Prostate gland (tissue), 2 donors: ENCODE results near the gene CELF1. TPM values are rescaled to one million over a fixed set of nuclear protein-coding genes. Genes with fewer than 3 reads are reported as not detected.
A peak's percentile ranks its signal among the peaks of the same experiment; 100 is the strongest.

ENCODE experiments used
- DNase-seq: peaks from one replicate; pipeline ENCODE4 v3.0.0-alpha.2; 2019; ENCODE audit warnings: low spot score
- H3K27ac ChIP-seq, 2 donors: fragments of 200-600 bp; sonication (generic); 2 replicates each; pipeline ENCODE4 v1.5.1; 2017 to 2019
- H3K27me3 ChIP-seq: fragments of 200-600 bp; sonication (generic); replicated peaks from 2 replicates; pipeline ENCODE4 v1.5.1; 2019; ENCODE audit not compliant: insufficient read depth
- H3K36me3 ChIP-seq, 2 donors: fragments of 200-600 bp; sonication (generic); 1 replicate in 1 of 2; 2 replicates in 1 of 2; pipeline versions ENCODE4 v1.5.1 to v1.8.1; 2017 to 2019
- H3K4me1 ChIP-seq: fragments of 200-600 bp; sonication (generic); replicated peaks from 2 replicates; pipeline ENCODE4 v1.5.1; 2019
- H3K4me3 ChIP-seq, 2 donors: fragments of 200-600 bp; sonication (generic); 2 replicates each; pipeline ENCODE4 v1.5.1; 2017 to 2019
- H3K9me3 ChIP-seq: fragments of 200-600 bp; sonication (generic); 2 replicates; pipeline ENCODE4 v1.5.1; 2017
- CTCF ChIP-seq, 4 experiments: fragments of 200-600 bp in 2 of 4; fragments of 450-650 bp in 2 of 4; sonication (generic) in 2 of 4; IDR thresholded peaks; 1 replicate in 3 of 4; 2 replicates in 1 of 4; pipeline ENCODE4 v1.5.1; 2016 to 2019; ENCODE audit warnings: antibody characterized with exemption in 4 of 4, mild to moderate bottlenecking in 2 of 4, moderate library complexity in 2 of 4
- POLR2A ChIP-seq: fragments of 450-650 bp; IDR thresholded peaks from one replicate; pipeline ENCODE4 v1.6.1; 2016; ENCODE audit warnings: antibody characterized with exemption, mild to moderate bottlenecking
- POLR2AphosphoS5 ChIP-seq: sonication (generic); formaldehyde crosslinking; IDR thresholded peaks from one replicate; pipeline ENCODE4 v1.6.1; 2017; ENCODE audit warnings: antibody characterized with exemption
- WGBS: methylation state at CpG from one replicate; pipeline ENCODE4 v1.1.5; 2018; 5-methylcytosine and 5-hydroxymethylcytosine counted together
- intact Hi-C: fragments of 100-400 bp; cut with DNase I; formaldehyde crosslinking; loops from one replicate; pipeline ENCODE4 v1.14.2; 2022
- total RNA-seq, 2 donors: library from RNA; depleted of rRNA; stranded (reverse); fragments of >200 nt; gene quantifications; one replicate each; pipeline ENCODE4 v1.1.0, GENCODE V29; 2016

CELF1 gene
- total RNA-seq, 2 donors from 2014 or later = 68.9 to 134 TPM

DNA sequence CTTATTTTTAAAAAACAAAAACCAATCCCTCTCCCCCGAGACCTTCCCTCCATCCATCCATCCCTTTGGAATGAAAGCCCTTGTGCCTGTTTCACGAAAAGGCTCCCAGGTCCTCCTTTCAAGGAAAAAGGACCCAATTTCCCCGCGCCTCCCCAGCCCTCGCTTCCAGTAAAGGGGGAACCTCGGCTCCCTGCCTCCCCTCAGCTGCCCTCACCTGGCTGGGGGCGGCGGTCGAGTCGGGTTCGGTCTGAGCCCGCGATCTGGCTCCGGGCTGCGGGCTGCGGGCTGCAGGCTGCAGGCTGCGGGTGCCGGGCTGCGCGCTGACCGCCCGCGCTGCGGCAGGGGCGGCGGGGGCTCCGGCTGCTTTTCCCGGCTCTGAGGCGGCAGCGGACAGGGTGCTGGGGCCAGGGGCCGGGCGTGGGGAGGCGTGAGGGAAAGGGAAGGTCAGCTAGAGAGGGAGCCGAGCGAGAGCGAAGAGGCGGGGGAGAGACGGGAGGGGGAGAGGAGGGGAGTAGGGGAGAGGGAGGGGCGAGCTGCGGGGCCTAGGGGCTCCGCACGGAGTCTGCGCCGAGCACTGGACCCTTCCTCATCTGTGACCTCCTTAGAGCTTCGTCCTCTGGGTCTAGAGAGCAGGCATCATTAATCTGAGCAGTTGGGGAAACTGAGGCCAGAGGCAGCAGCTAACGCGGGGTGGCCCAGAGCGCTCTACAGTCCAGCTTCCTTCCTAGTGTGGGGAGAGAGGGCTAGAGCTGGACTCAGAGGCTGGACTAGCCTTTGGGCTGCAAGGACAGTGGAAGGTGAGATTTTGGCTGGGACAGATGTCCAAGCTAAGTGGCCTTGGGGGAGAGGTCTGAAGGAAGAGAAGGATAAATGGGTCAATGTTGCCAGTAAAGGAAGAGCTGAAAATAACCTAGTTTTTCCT, 41.3 kb upstream of the CELF1 start, which contains the start of gene C1QTNF4:
Gene C1QTNF4 (minus strand): TSS at position 478 of the 922 bp plus-strand sequence. CDS start 3,601 bp downstream, outside the sequence.
- TF ChIP-seq CTCF (IDR thresholded peaks at IDR 0.05) (no peak), POLR2AphosphoS5 (no peak), POLR2A (no peak)
- Histone ChIP-seq H3K36me3 (no peaks in the 10 kb centered on the region), H3K27me3 (peaks cover 3% of the 10 kb centered on the region), H3K4me3 (peak within 1 kb of the TSS; percentile 13 to 24), H3K9me3 (no peaks in the 10 kb centered on the region), H3K4me1 (no peaks in the 10 kb centered on the region), H3K27ac (no peak within 1 kb of the TSS)
- 3% methylated on average over 48 of the region's 48 CpGs for WGBS
- DNase-seq = no peak
- intact Hi-C loops = no loop called here

DNA sequence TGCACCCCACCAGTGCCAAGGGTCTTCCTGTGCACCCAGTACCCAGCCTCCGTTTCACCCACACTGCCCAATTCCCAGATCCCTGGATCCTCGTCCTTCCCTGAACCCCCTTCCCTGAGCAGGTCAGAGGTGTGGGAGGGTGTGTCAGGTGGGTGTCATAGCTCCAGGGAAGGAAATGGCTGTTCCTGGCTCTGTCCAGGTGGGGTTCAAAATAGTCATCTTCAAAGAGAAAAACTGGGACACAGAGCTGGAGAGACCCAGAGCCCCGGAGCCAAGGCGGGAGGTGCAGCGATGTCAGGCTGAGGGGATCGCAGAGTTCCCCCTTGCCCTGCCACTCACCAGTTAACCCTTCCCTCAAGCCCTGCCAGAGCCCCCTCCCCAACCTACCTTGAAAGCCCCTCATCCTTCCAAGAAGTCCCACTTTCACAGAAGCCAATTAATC, 40.6 kb upstream of the CELF1 start:
- Histone ChIP-seq H3K4me3 (peak overlapping the region in 1 of 2 donors; percentile 24), H3K9me3 (no peaks in the 10 kb centered on the region), H3K4me1 (no peaks in the 10 kb centered on the region), H3K36me3 (no peaks in the 10 kb centered on the region), H3K27me3 (peaks cover 3% of the 10 kb centered on the region), H3K27ac (no peak overlapping the region)
- TF ChIP-seq POLR2AphosphoS5 = no peak
- TF ChIP-seq POLR2A = no peak
- TF ChIP-seq CTCF (IDR thresholded peaks at IDR 0.05) = no peak
- no peak for DNase-seq
- intact Hi-C loops = no loop called here
- 13% methylated on average over 6 of the region's 6 CpGs for WGBS

GRCh38 chr11:47592970-47593369, 40.0 kb upstream of the CELF1 start:
- no peaks in the 10 kb centered on the region for H3K36me3 ChIP-seq
- no peak overlapping the region for H3K4me3 ChIP-seq
- no peaks in the 10 kb centered on the region for H3K4me1 ChIP-seq
- no peaks in the 10 kb centered on the region for H3K9me3 ChIP-seq
- no peak overlapping the region for H3K27ac ChIP-seq
- intact Hi-C loops = no loop called here
- TF ChIP-seq POLR2A (no peak), CTCF (IDR thresholded peaks at IDR 0.05) (no peak), POLR2AphosphoS5 (no peak)
- DNase-seq = no peak
- WGBS = 78% methylated on average over 2 of the region's 2 CpGs
- H3K27me3 ChIP-seq = peaks cover 3% of the 10 kb centered on the region

DNA sequence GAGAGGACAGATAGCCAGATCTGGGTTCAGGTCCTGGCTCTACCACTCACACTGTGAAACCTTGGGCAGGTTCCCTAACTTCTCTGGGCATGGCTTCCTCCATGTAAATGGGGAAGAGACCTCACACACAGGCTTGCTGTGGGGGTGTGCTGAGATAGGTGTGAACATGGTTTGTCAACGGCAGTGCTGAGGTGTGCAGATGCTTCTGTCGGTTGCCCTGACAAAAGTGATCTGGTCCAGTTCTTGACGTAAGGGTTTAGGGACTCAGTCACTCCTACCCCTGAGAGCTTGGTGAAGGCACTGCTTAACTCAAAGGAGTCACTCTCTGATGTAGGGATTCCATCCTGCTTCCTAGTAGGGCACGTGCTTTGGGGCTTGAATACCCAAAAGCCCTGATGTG, 39.3 kb upstream of the CELF1 start:
- Histone ChIP-seq H3K4me3 (no peak overlapping the region), H3K36me3 (no peaks in the 10 kb centered on the region), H3K4me1 (no peaks in the 10 kb centered on the region), H3K27me3 (peaks cover 3% of the 10 kb centered on the region), H3K27ac (no peak overlapping the region), H3K9me3 (no peaks in the 10 kb centered on the region)
- DNase-seq = no peak
- TF ChIP-seq CTCF (IDR thresholded peaks at IDR 0.05) = no peak
- TF ChIP-seq POLR2A = no peak
- TF ChIP-seq POLR2AphosphoS5 = no peak
- intact Hi-C loops = no loop called here
- WGBS = 79% methylated on average over 4 of the region's 4 CpGs
